Epithelial cell of prostate (primary cell): Measurements from ENCODE around the gene BTBD6.

Experiments used
- DNase-seq: peaks from one replicate; pipeline ENCODE4 v3.0.0-alpha.2; 2011; ENCODE audit warnings: low read depth, low spot score
- H3K27ac ChIP-seq: fragments of 450-650 bp; 2 replicates; pipeline ENCODE4 v1.5.1; 2017; ENCODE audit warnings: mild to moderate bottlenecking

The BTBD6 gene

GRCh38 chr14:105248368-105249181 is at the start of gene BTBD6:
BTBD6 (plus strand) TSS chr14:105248533; CDS start chr14:105248712, 179 bp downstream.
- H3K27ac ChIP-seq, result peak within 1 kb of the TSS; percentile 63
- peak; percentile 22 for DNase-seq

GRCh38 chr14:105198588-105198987 is 49.7 kb upstream of the BTBD6 start:
- no peak overlapping the region for H3K27ac ChIP-seq
- DNase-seq, result no peak

GRCh38 chr14:105199093-105199492 is 49.2 kb upstream of the BTBD6 start:
- no peak for DNase-seq
- H3K27ac ChIP-seq, result no peak overlapping the region

- no peak for DNase-seq
These were observed 48.3 kb upstream of the BTBD6 start for GRCh38 chr14:105200074-105200473.

GRCh38 chr14:105200641-105201040 is 47.7 kb upstream of the BTBD6 start:
- H3K27ac ChIP-seq, result no peak overlapping the region
- DNase-seq, result no peak

More at GRCh38 chr14:105200074-105200473, 48.3 kb upstream of the BTBD6 start:
- H3K27ac ChIP-seq, result no peak overlapping the region

GRCh38 chr14:105201156-105201924 is 47.0 kb upstream of the BTBD6 start:
- no peak for DNase-seq
- no peak overlapping the region for H3K27ac ChIP-seq

GRCh38 chr14:105201925-105202513 is 46.3 kb upstream of the BTBD6 start:
- H3K27ac ChIP-seq, result no peak overlapping the region
- DNase-seq, result no peak

GRCh38 chr14:105203057-105203531 is 45.2 kb upstream of the BTBD6 start:
- DNase-seq, result no peak
- H3K27ac ChIP-seq, result no peak overlapping the region

- H3K27ac ChIP-seq, result no peak overlapping the region
- DNase-seq, result no peak
These were observed 44.6 kb upstream of the BTBD6 start for GRCh38 chr14:105203701-105204100.

GRCh38 chr14:105204206-105204930 is 44.0 kb upstream of the BTBD6 start:
- DNase-seq, result peak; percentile 40
- H3K27ac ChIP-seq, result no peak overlapping the region

GRCh38 chr14:105204931-105205672 is 43.2 kb upstream of the BTBD6 start:
- DNase-seq, result no peak

GRCh38 chr14:105205673-105206208 is 42.6 kb upstream of the BTBD6 start:
- no peak for DNase-seq

More at GRCh38 chr14:105204931-105205672, 43.2 kb upstream of the BTBD6 start:
- no peak overlapping the region for H3K27ac ChIP-seq

GRCh38 chr14:105206873-105207272 is 41.5 kb upstream of the BTBD6 start:
- H3K27ac ChIP-seq, result no peak overlapping the region
- no peak for DNase-seq

More at GRCh38 chr14:105205673-105206208, 42.6 kb upstream of the BTBD6 start:
- no peak overlapping the region for H3K27ac ChIP-seq

GRCh38 chr14:105207460-105207901 is 40.9 kb upstream of the BTBD6 start:
- H3K27ac ChIP-seq, result no peak overlapping the region
- DNase-seq, result no peak

- DNase-seq, result no peak
- no peak overlapping the region for H3K27ac ChIP-seq
These were observed 40.2 kb upstream of the BTBD6 start for GRCh38 chr14:105207996-105208737.

GRCh38 chr14:105208738-105209075 is 39.6 kb upstream of the BTBD6 start:
- no peak overlapping the region for H3K27ac ChIP-seq
- no peak for DNase-seq

- no peak for DNase-seq
- H3K27ac ChIP-seq, result no peak overlapping the region
These were observed 39.2 kb upstream of the BTBD6 start for GRCh38 chr14:105209091-105209490.

- no peak for DNase-seq
- no peak overlapping the region for H3K27ac ChIP-seq
These were observed 38.7 kb upstream of the BTBD6 start for GRCh38 chr14:105209646-105210045.
